Esophagus squamous epithelium (tissue), 5 donors: ENCODE data around the gene PLPP7. TPM values are rescaled to one million over a fixed set of nuclear protein-coding genes. Genes with fewer than 3 reads are reported as not detected.
"Not testable (repeated sequence)": the region's sequence is repeated elsewhere in the genome, so short reads cannot be mapped to it uniquely, and the experiment has no call there.

Source experiments
- DNase-seq: peaks from one replicate; lab custom pipeline; 2025; lab: John Stamatoyannopoulos, UW
- H3K27ac ChIP-seq, 4 donors: fragments of 200-600 bp; sonication (generic); one replicate each; pipeline ENCODE4 v1.5.1; 2016 to 2019; ENCODE audit warnings: mild to moderate bottlenecking in 1 of 4
- H3K27me3 ChIP-seq, 4 donors: fragments of 200-600 bp; sonication (generic); 1 replicate in 3 of 4; 2 replicates in 1 of 4; pipeline versions ENCODE4 v1.5.1 to v1.6.0; 2017 to 2021; ENCODE audit warnings: antibody characterized with exemption in 1 of 4
- H3K36me3 ChIP-seq, 3 donors: fragments of 200-600 bp; sonication (generic); one replicate each; pipeline ENCODE4 v1.5.1; 2016 to 2019
- H3K4me1 ChIP-seq, 3 donors: fragments of 200-600 bp; sonication (generic); one replicate each; pipeline ENCODE4 v1.5.1; 2017 to 2019
- H3K4me3 ChIP-seq, 4 donors: fragments of 200-600 bp; sonication (generic); 1 replicate in 3 of 4; 2 replicates in 1 of 4; pipeline ENCODE4 v1.5.1; 2016 to 2019; ENCODE audit warnings: mild to moderate bottlenecking in 2 of 4, moderate library complexity in 1 of 4
- H3K9me3 ChIP-seq, 3 donors: fragments of 200-600 bp; sonication (generic); one replicate each; pipeline ENCODE4 v1.5.1; 2016 to 2019
- CTCF ChIP-seq, 6 experiments: fragments of 450-650 bp in 4 of 6; fragments of 200-600 bp in 2 of 6; sonication (generic) in 2 of 6; IDR thresholded peaks; one replicate each; pipeline ENCODE4 v1.5.1; 2016 to 2019; ENCODE audit warnings: antibody characterized with exemption in 6 of 6, mild to moderate bottlenecking in 4 of 6, moderate library complexity in 4 of 6
- POLR2A ChIP-seq, 4 donors: fragments of 450-650 bp; IDR thresholded peaks; one replicate each; pipeline ENCODE4 v1.6.1; 2017; ENCODE audit warnings: antibody characterized with exemption in 4 of 4, mild to moderate bottlenecking in 4 of 4, moderate library complexity in 3 of 4
- WGBS, 2 donors: methylation state at CpG; one replicate each; pipeline ENCODE4 v1.1.5; 2018; 5-methylcytosine and 5-hydroxymethylcytosine counted together
- intact Hi-C: fragments of 100-400 bp; cut with DNase I; formaldehyde crosslinking; loops from one replicate; pipeline ENCODE4 v1.15.0; 2022
- total RNA-seq, 4 donors: library from RNA; depleted of rRNA; stranded (reverse); fragments of >200 nt; gene quantifications; one replicate each; pipeline ENCODE4 v1.1.0, GENCODE V29; 2016
- donor health status: DM: yes; HTN: yes; CAD: no.

Gene PLPP7
- total RNA-seq, 4 donors from 2014 or later, result 0.40 to 2.9 (median 0.97) TPM; not detected in 1

- Histone ChIP-seq H3K4me3 (peak overlapping the region in 2 of 4 donors; percentile 3 to 34), H3K27ac (peak overlapping the region; percentile 58 to 85 (median 72)), H3K36me3 (no peaks in the 10 kb centered on the region), H3K9me3 (no peaks in the 10 kb centered on the region), H3K27me3 (peaks cover 0 to 11% (median 0%) of the 10 kb centered on the region in 4 donors), H3K4me1 (peaks cover 3 to 47% (median 9%) of the 10 kb centered on the region in 3 donors)
- no peak for TF ChIP-seq CTCF (IDR thresholded peaks at IDR 0.05)
- peak in 1 of 4 donors; percentile 13 for TF ChIP-seq POLR2A (IDR thresholded peaks at IDR 0.05)
- 67 to 71% methylated on average over 13 to 15 of the region's 20 CpGs for WGBS, 2 donors
- DNase-seq, result no peak
- intact Hi-C loops, result no loop called here
Measured at GRCh38 chr9:131270171-131271015, 19.1 kb upstream of the PLPP7 start.

DNA sequence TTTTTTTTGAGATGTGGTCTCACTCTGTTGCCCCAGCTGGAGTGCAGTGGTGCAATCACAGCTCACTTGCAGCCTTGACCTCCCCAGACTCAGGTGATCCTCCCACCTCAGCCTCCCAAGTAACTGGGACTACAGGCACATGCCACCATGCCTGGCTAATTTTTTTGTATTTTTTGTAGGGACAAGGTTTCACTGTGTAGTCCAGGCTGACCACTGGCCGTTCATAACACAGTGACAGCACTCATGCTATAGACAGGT is 18.6 kb upstream of the PLPP7 start:
- intact Hi-C loops, DNase-seq, H3K36me3 ChIP-seq, H3K9me3 ChIP-seq: not testable (repeated sequence)
- Histone ChIP-seq H3K4me1 (peaks cover 3 to 44% (median 8%) of the 10 kb centered on the region in 3 donors), H3K27ac (peak overlapping the region; percentile 50 to 85 (median 70)), H3K27me3 (peaks cover 0 to 17% (median 0%) of the 10 kb centered on the region in 4 donors), H3K4me3 (peak overlapping the region in 1 of 4 donors; percentile 3)
- WGBS, 2 donors, result 77 to 86% methylated on average over 1 of the region's 1 CpG

GRCh38 chr9:131271506-131271931 is 18.0 kb upstream of the PLPP7 start:
- no peak for TF ChIP-seq POLR2A (IDR thresholded peaks at IDR 0.05)
- no peak for TF ChIP-seq CTCF (IDR thresholded peaks at IDR 0.05)
- 63 to 72% methylated on average over 4 to 5 of the region's 6 CpGs for WGBS, 2 donors
- H3K9me3 ChIP-seq, result no peaks in the 10 kb centered on the region
- H3K4me1 ChIP-seq, result peaks cover 6 to 44% (median 6%) of the 10 kb centered on the region in 3 donors
- H3K36me3 ChIP-seq, result no peaks in the 10 kb centered on the region
- peak overlapping the region; percentile 34 to 85 (median 66) for H3K27ac ChIP-seq
- intact Hi-C loops, result no loop called here
- H3K4me3 ChIP-seq, result no peak overlapping the region
- no peak for DNase-seq
- peaks cover 0 to 22% (median 0%) of the 10 kb centered on the region in 4 donors for H3K27me3 ChIP-seq

DNA sequence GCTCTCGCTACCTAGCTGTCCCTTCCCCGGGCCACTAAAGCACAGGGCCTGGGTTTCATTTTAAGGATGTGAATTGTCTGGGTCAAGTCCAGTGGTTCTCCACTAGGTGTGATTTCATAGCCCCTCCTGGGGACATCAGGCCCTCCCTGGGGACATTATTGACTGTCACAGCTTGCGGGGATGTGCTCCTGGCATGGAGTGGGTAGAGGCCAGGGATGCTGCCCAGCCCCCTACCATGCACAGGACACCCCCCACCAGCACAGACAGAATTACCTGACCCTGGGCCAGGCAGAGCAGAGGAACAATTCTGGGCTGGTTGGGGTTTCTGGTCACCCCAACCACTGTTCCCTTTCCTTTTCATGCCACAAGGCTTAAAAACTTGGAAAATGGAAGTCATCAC is 17.3 kb upstream of the PLPP7 start:
- no peak for DNase-seq
- Histone ChIP-seq H3K4me3 (peak overlapping the region in 2 of 4 donors; percentile 69 to 79), H3K27ac (peak overlapping the region; percentile 41 to 85 (median 72)), H3K36me3 (no peaks in the 10 kb centered on the region), H3K4me1 (peaks cover 6 to 45% (median 13%) of the 10 kb centered on the region in 3 donors), H3K9me3 (no peaks in the 10 kb centered on the region), H3K27me3 (peaks cover 0 to 29% (median 0%) of the 10 kb centered on the region in 4 donors)
- intact Hi-C loops, result no loop called here
- TF ChIP-seq CTCF (IDR thresholded peaks at IDR 0.05), result no peak
- TF ChIP-seq POLR2A (IDR thresholded peaks at IDR 0.05), result no peak
- WGBS, 2 donors, result 86 to 96% methylated on average over 3 of the region's 3 CpGs

GRCh38 chr9:131273146-131273855 is 16.2 kb upstream of the PLPP7 start:
- Histone ChIP-seq H3K36me3 (no peaks in the 10 kb centered on the region), H3K4me3 (peak overlapping the region in 3 of 4 donors; percentile 50 to 79 (median 69)), H3K27ac (peak overlapping the region; percentile 41 to 85 (median 72)), H3K4me1 (peaks cover 6 to 53% (median 12%) of the 10 kb centered on the region in 3 donors), H3K27me3 (peaks cover 0 to 36% (median 0%) of the 10 kb centered on the region in 4 donors), H3K9me3 (no peaks in the 10 kb centered on the region)
- TF ChIP-seq POLR2A (IDR thresholded peaks at IDR 0.05) (peak in 1 of 4 donors; percentile 7), CTCF (IDR thresholded peaks at IDR 0.05) (no peak)
- 63 to 65% methylated on average over 5 to 16 of the region's 22 CpGs for WGBS, 2 donors
- intact Hi-C loops, result no loop called here
- no peak for DNase-seq
